ENCODE measurements around the gene SIDT2. TPM values are rescaled to one million over a fixed set of nuclear protein-coding genes. Genes with fewer than 3 reads are reported as not detected.

SIDT2 gene
- total RNA-seq, 2 donors from 2014 or later, result 39.3 to 43.0 TPM

DNA sequence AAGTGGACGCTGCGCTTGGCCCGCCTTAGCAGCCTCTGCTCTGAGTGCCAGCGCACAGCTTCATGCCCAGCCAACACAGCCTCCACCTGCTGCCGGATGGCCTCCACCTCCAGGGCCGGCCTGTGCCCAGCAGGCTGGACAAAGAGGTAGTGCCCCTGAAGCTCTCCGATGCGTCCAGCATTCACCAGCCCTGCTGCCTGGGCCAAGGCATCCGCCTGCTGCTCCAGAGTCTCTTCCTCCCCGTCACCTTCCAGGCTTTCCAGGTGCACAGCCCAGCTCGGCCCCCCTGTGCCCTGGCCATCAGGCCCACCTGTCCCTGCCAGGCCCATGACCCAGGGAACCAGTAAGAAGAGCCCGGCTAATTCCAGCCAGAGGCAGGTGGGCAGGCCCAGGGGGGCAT is 50.9 kb downstream of the SIDT2 start:
- Histone ChIP-seq H3K9ac (ENCODE audit: extremely low read depth, low read length, poor library complexity, severe bottlenecking) (no peak overlapping the region), H3K9me3 (ENCODE audit: control insufficient read depth, low read length) (no peaks in the 10 kb centered on the region), H3K4me3 (ENCODE audit: low read length) (no peak overlapping the region), H3K4me1 (ENCODE audit: control insufficient read depth, insufficient read depth, low read length) (peaks cover 9% of the 10 kb centered on the region), H3K27me3 (ENCODE audit: control insufficient read depth, insufficient read depth, low read length, poor library complexity, severe bottlenecking) (no peaks in the 10 kb centered on the region), H3K27ac (ENCODE audit: low read depth, low read length) (no peak overlapping the region), H3K36me3 (ENCODE audit: control insufficient read depth, insufficient read depth, low read length) (peaks cover 51% of the 10 kb centered on the region)
- peaks cover 30% of the 10 kb centered on the region for H3K36me3 Mint-ChIP-seq (ENCODE audit: low read depth)
- H3K27ac Mint-ChIP-seq, result no peak overlapping the region
- WGBS, 2 experiments (ENCODE audit: insufficient coverage in 1 of 2, insufficient read length in 1 of 2), result 94 to 100% methylated on average over 7 to 12 of the region's 12 CpGs
- H3K27me3 Mint-ChIP-seq (ENCODE audit: insufficient read depth), result no peaks in the 10 kb centered on the region
- no peak for DNase-seq
- H3K9me3 Mint-ChIP-seq, result no peaks in the 10 kb centered on the region
- H3K4me1 Mint-ChIP-seq, result peaks cover 31% of the 10 kb centered on the region
- no peak overlapping the region for H3K4me3 Mint-ChIP-seq
- TF ChIP-seq, protein P1, sequence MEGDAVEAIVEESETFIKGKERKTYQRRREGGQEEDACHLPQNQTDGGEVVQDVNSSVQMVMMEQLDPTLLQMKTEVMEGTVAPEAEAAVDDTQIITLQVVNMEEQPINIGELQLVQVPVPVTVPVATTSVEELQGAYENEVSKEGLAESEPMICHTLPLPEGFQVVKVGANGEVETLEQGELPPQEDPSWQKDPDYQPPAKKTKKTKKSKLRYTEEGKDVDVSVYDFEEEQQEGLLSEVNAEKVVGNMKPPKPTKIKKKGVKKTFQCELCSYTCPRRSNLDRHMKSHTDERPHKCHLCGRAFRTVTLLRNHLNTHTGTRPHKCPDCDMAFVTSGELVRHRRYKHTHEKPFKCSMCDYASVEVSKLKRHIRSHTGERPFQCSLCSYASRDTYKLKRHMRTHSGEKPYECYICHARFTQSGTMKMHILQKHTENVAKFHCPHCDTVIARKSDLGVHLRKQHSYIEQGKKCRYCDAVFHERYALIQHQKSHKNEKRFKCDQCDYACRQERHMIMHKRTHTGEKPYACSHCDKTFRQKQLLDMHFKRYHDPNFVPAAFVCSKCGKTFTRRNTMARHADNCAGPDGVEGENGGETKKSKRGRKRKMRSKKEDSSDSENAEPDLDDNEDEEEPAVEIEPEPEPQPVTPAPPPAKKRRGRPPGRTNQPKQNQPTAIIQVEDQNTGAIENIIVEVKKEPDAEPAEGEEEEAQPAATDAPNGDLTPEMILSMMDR (conservative IDR thresholded peaks at IDR 0.05), result no peak

DNA sequence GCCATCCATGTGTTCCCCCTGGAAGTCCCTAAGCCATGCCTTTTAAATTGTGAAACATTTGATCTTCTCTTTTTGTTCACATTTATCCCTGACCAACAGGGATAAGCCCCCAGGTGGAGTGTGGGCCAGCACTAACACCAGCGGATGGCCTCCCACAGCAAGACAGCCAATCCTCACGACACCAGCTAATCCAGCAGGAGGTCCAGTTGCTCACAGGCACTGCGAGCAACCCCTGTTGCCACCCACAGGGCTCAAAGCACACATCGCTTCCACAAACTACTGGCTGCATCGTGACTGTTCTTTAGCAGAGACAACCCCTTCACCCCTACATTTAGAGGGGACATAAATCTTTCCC is 51.4 kb downstream of the SIDT2 start:
- no peak overlapping the region for H3K4me3 Mint-ChIP-seq
- no peaks in the 10 kb centered on the region for H3K9me3 ChIP-seq (ENCODE audit: control insufficient read depth, low read length)
- H3K36me3 Mint-ChIP-seq (ENCODE audit: low read depth), result peaks cover 28% of the 10 kb centered on the region
- peak overlapping the region; percentile 91 for H3K4me3 ChIP-seq (ENCODE audit: low read length)
- TF ChIP-seq, protein P1 (conservative IDR thresholded peaks at IDR 0.05), result no peak
- H3K9me3 Mint-ChIP-seq, result no peaks in the 10 kb centered on the region
- H3K36me3 ChIP-seq (ENCODE audit: control insufficient read depth, insufficient read depth, low read length), result peaks cover 56% of the 10 kb centered on the region
- H3K4me1 ChIP-seq (ENCODE audit: control insufficient read depth, insufficient read depth, low read length), result peaks cover 9% of the 10 kb centered on the region
- peaks cover 31% of the 10 kb centered on the region for H3K4me1 Mint-ChIP-seq
- no peak for DNase-seq
- H3K27me3 Mint-ChIP-seq (ENCODE audit: insufficient read depth), result no peaks in the 10 kb centered on the region
- no peak overlapping the region for H3K9ac ChIP-seq (ENCODE audit: extremely low read depth, low read length, poor library complexity, severe bottlenecking)
- H3K27ac Mint-ChIP-seq, result peak overlapping the region; percentile 30
- H3K27ac ChIP-seq (ENCODE audit: low read depth, low read length), result no peak overlapping the region
- 93 to 94% methylated on average over 5 of the region's 5 CpGs for WGBS, 2 experiments (ENCODE audit: insufficient coverage in 1 of 2, insufficient read length in 1 of 2)
- H3K27me3 ChIP-seq (ENCODE audit: control insufficient read depth, insufficient read depth, low read length, poor library complexity, severe bottlenecking), result no peaks in the 10 kb centered on the region

DNA sequence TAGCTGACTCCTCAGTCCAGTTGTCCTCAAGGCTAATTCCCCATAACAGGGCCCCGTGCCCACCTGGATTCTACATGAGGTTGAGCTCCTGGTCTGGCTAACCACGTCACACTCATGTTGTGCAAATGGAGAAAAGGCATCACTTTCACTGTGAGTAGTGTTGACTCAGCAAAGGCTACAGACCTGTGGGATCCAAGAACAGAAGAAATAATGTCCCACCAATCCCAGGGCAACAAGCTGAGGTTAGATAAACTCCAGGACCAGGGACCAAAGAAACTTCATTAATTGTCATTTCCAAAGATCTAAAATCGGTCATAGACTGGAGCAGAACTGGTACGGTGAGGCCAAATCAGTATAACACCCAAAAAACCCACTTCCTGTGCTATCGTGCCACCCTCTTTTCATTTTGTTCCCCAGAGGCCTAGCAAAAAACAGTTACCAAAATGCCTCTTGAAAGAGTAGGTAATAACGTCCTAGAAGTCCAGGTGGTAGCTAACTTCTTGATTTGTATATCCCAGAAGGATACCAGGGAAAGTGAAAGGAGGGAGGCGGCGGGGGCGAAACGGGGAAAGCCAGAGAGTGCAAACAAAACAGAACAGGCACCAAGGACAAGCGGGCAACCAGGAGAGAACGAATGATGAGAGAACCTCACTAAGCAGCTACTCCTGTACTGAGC is 51.9 kb downstream of the SIDT2 start:
- H3K9me3 Mint-ChIP-seq, result no peaks in the 10 kb centered on the region

More for the DNA sequence above, 51.9 kb downstream of the SIDT2 start:
- no peak overlapping the region for H3K27ac ChIP-seq (ENCODE audit: low read depth, low read length)
- DNase-seq, result no peak
- peaks cover 9% of the 10 kb centered on the region for H3K4me1 ChIP-seq (ENCODE audit: control insufficient read depth, insufficient read depth, low read length)
- peaks cover 25% of the 10 kb centered on the region for H3K36me3 Mint-ChIP-seq (ENCODE audit: low read depth)
- peaks cover 54% of the 10 kb centered on the region for H3K36me3 ChIP-seq (ENCODE audit: control insufficient read depth, insufficient read depth, low read length)
- H3K27ac Mint-ChIP-seq, result peak overlapping the region; percentile 30
- peak overlapping the region; percentile 63 for H3K9ac ChIP-seq (ENCODE audit: extremely low read depth, low read length, poor library complexity, severe bottlenecking)
- no peaks in the 10 kb centered on the region for H3K27me3 ChIP-seq (ENCODE audit: control insufficient read depth, insufficient read depth, low read length, poor library complexity, severe bottlenecking)
- H3K27me3 Mint-ChIP-seq (ENCODE audit: insufficient read depth), result no peaks in the 10 kb centered on the region
- peak overlapping the region; percentile 91 for H3K4me3 ChIP-seq (ENCODE audit: low read length)
- peaks cover 31% of the 10 kb centered on the region for H3K4me1 Mint-ChIP-seq
- 90 to 95% methylated on average over 11 to 12 of the region's 12 CpGs for WGBS, 2 experiments (ENCODE audit: insufficient coverage in 1 of 2, insufficient read length in 1 of 2)
- peak overlapping the region; percentile 85 for H3K4me3 Mint-ChIP-seq
- TF ChIP-seq, protein P1 (conservative IDR thresholded peaks at IDR 0.05), result no peak
- no peaks in the 10 kb centered on the region for H3K9me3 ChIP-seq (ENCODE audit: control insufficient read depth, low read length)
